HG03571 (cell line): ENCODE data around the gene PALLD.
A peak's percentile ranks its signal among the peaks of the same experiment; 100 is the strongest.
"Not testable (repeated sequence)": the region's sequence is repeated elsewhere in the genome, so short reads cannot be mapped to it uniquely, and the experiment has no call there.

Experiments
- ATAC-seq: cut with Tn5 transposase; IDR thresholded peaks from one replicate; pipeline ENCODE4 v1.9.1; 2021; ENCODE audit not compliant: unreplicated experiment

The PALLD gene

DNA sequence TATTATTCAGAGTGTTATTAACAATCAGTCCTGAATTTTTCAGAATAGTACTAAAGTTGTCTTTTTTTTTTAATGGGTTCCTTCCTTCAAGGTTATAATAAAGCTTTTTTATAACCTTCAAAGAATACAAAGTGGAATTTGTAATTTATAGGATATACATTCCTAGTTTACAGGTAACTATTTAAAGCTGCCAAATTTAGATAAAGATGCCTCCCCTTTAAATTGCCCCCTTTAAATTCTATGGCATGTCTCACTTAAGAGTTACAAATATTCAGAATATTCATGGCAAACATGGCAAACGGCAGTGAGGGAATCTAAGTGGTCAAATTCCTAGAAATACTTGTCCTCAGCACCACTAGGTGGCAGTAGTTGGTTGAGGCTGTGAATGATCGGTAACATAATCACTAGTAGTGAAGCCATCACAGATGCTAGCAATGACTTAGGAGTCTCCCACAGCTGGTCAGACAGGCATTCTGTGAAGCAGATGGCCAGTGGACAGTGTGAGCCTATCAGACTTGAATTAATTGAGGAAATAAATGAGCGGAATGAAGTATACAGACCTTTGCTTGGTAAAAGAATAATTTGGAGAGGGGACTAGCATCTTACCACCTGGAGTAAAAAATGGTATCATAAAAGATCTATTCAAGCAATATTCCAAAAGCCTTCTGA, 426.8 kb downstream of the PALLD start:
- peak; percentile 75 for ATAC-seq

- no peak for ATAC-seq
Measured at GRCh38 chr4:168924667-168925066, 427.8 kb downstream of the PALLD start.

DNA sequence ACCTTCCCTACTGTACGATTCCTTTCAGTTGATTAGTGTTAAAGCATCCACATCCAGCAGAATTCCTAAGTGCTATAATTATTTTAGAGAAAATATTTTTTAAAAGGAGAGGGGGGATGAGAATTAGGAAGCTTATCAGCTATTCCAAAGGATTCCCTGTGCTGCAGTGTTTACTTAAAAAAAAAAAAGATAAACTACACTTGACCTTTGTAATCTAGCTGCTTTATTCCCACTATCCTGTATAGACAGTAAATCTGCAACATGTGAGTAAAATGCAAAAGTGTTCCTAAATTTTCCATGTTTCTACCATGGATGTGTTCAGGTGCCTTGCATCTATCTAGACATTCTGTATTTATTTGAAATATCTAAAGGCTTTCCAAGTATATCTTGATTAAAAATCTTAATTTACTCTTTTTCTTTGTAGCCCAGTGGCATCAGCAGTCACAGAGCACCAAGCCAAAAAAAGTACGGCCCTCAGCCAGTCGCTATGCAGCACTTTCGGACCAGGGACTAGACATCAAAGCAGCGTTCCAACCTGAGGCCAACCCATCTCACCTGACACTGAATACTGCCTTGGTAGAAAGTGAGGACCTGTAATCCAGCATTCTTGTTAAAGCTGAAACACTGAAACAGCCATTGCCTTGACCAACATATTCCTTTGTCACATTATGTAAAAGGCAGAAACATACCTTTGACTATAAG, 429.1 kb downstream of the PALLD start:
- ATAC-seq = no peak

GRCh38 chr4:168928346-168928745, 431.5 kb downstream of the PALLD start:
- ATAC-seq = no peak

GRCh38 chr4:168928875-168929274, 432.0 kb downstream of the PALLD start:
- no peak for ATAC-seq

DNA sequence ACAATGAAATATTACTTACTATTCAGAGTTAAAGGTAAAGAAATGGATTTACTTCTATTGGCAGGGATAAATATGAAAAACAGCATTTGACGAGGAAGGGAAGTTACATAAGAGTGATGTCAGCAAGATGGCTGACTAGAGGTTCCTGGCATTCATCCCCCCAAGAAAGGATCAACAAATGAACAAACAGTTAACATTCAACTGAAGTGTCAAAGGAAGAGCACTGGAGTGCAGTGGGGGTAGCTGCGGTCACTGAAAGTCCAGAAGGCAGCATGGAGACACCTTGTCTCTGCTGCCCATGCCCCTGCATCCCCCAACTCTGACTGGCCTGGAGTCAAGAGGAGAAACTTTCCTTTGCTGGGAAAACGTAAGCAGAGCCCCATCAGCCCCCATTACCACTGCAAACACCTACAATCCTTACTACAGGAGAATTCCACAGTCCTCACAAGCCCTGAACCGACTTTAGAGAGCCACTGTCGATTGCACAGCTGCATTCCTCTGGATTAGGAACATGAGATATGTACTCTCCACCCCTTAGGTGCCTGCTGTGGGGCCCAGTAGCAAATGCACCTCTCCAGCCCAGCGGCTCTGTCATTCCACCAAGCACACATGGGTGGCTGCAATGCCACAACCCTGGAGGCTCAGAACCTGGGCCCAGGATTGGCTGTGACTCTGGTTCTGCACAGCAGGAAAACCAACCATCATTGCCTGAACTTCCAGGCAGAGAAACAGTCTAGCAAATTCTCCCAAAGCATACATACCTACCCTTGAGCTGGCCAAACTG, 433.8 kb downstream of the PALLD start:
- no peak for ATAC-seq

GRCh38 chr4:168931215-168931650, 434.4 kb downstream of the PALLD start:
- ATAC-seq = no peak

GRCh38 chr4:168932138-168932537, 435.3 kb downstream of the PALLD start:
- no peak for ATAC-seq

- ATAC-seq = no peak
Measured at GRCh38 chr4:168933423-168933822, 436.6 kb downstream of the PALLD start.

- not testable (repeated sequence) for ATAC-seq
Measured at GRCh38 chr4:168937473-168937872, 440.6 kb downstream of the PALLD start.

DNA sequence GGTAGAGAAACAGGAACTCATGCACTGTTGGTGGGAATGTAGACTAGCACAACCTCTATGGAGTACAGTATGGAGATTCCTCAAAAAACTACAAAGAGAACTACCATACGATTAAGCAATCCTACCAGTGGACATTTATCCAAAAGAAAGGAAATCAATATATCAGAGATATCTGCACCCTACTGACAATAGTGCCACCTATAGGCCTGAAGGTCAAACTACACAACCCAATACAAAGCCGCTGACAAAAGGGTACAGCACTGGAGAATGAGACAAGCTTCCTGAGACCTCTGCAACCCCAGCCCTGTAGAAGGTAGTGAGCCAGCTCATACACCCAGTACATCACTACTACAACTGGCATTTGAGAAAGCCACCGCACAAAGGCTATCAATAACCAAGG, 446.1 kb downstream of the PALLD start:
- no peak for ATAC-seq

DNA sequence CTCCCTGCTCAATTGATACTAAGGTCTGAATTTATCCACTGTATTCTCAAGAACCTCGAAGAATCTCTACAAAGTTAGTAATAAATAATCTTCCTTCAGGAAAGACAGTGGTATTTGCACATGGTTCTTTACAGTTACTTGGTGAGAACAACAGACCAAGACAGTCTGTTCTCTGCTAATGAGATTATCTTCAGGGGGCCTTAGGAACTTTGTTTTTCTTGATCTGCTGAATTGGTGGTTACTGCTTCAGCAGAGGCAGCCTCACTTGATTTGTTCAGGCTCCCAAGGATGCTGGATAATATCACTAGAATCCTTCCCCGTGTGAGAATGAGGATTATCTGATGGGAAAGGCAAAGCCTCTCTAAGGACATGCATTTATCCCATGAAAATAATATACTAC, 448.4 kb downstream of the PALLD start:
- ATAC-seq = no peak

DNA sequence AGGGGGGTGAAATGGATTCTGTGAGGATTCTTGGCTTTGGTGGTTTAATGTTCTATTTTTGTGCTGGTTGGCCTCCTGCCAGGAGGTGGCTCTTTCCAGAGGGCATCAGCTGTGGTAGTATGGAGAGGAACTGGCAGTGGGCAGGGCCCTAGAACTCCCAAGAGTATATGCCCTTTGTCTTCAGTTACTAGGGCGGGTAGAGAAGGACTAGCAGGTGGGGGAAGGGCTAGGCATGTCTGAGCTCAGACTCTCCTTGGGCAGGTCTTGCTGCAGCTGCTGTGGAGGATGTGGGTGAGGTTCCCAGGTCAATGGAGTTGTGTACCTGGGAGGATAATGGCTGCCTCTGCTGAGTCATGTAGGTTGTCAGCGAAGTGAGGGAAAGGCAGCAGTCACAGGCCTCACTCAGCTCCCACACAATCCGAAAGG, 456.0 kb downstream of the PALLD start:
- ATAC-seq = not testable (repeated sequence)

- ATAC-seq = no peak
Measured at GRCh38 chr4:168955674-168956073, 458.8 kb downstream of the PALLD start.

DNA sequence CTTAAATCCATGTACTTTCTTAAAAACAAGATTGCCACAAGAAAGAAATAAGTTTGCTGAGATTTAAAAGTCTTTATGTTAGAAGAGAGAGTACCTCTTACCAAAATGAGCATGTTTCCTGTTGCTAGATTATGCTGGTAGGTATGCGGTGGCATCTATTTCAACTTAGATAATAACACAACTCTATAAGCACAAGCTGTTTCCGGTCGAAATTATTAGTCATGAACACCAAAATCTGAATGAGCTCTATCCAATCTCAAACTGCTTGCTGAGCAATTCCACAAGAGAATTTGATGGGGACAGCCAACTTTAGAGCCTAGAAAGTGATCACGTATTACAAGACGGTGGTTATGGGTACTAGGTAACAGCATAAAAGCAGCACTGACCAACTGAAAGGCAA, 463.9 kb downstream of the PALLD start:
- ATAC-seq = no peak

DNA sequence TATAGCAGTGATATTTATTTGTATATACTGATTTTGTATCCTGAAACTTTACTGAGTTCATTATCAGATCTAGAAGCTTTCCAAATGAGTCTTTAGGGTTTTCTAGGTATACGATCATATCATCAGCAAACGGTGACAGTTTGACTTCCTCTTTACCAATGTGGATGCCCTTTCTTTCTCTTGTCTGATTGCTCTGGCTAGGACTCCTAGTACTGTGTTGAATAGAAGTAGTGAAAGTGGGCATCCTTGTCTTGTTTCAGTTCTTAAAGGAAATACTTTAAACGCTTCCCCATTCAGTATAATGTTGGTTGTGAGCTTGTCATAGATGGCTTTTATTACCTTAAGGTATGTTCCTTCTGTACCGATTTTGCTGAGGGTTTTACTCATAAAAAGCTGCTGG, 475.7 kb downstream of the PALLD start:
- no peak for ATAC-seq
